Central memory CD8-positive, alpha-beta T cell (primary cell): Measurements from ENCODE around the gene PRDM16.

Experiments
- ATAC-seq: fragments of 150-1000 bp; cut with Tn5 transposase; replicated peaks from 2 replicates; pipeline ENCODE4 v1.10.0; 2022; ENCODE audit warnings: mild to moderate bottlenecking, moderate FRiP score, moderate number of reproducible peaks; ENCODE audit not compliant: poor library complexity, severe bottlenecking; ENCODE audit errors: extremely low read depth
- DNase-seq, 2 donors: peaks; one replicate each; pipeline ENCODE4 v3.0.0; 2021; ENCODE audit warnings: low spot score in 2 of 2
- H3K27ac Mint-ChIP-seq: one replicate; pipeline ENCODE4 v1.8.0; 2022; ENCODE audit warnings: low read depth, mild to moderate bottlenecking, moderate library complexity, mixed read lengths
- H3K27me3 Mint-ChIP-seq: one replicate; pipeline ENCODE4 v1.8.0; 2022; ENCODE audit warnings: mixed read lengths
- H3K36me3 Mint-ChIP-seq: one replicate; pipeline ENCODE4 v1.8.0; 2022; ENCODE audit warnings: mild to moderate bottlenecking, moderate library complexity, mixed read lengths; ENCODE audit not compliant: insufficient read depth
- H3K4me1 Mint-ChIP-seq: one replicate; pipeline ENCODE4 v1.8.0; 2022; ENCODE audit warnings: mixed read lengths
- H3K4me3 Mint-ChIP-seq: one replicate; pipeline ENCODE4 v1.8.0; 2022; ENCODE audit warnings: mild to moderate bottlenecking, moderate library complexity, mixed read lengths
- H3K9me3 Mint-ChIP-seq: one replicate; pipeline ENCODE4 v1.8.0; 2022; ENCODE audit warnings: mixed read lengths

PRDM16 gene

DNA sequence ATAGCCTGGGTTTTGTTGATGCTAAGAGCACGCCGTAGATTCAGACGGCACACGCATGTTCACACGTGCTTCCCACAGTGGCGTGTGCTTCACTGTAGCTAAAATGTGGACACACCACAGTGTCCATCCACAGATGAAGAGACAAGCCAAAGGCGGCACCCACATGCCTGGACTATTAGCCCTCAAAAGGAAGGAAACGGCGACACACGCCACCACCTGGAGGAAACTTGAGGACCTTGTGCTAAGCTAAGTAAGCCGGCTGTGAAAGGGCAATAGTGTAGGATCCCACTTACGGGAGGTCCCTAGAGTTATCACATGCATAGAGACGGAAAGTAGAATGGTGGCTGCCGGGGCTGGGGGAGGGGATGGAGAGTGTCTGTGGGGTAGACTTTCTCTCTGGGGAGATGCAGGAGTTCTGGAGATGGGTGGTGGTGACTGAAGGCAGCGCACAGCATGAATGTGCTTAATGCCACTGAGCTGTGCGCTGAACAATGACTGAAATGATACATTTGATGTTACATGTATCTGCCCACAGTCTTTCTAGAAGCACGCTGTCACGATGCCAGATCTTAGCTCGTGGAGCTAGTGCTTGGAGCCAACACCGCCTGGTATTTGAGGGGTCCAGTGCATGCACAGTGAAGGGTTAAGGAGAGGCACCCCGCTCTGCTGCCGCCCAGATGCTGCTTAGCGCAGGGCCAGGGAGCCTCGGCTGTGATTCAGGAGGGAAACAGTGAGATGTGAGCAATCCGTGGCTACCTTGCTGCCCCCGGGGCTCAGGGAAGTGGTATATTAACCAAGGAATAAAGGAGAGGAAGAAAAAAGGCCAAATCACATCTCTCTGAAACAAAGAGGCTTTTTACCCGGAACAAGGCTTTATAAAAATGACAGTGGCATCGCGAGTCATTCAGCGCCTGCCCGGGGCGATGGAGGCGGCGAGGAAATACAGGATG, 103.7 kb downstream of the PRDM16 start:
- Mint-ChIP-seq H3K4me1 (no peaks in the 10 kb centered on the region), H3K27ac (no peak overlapping the region), H3K4me3 (no peak overlapping the region), H3K27me3 (peaks cover 25% of the 10 kb centered on the region), H3K36me3 (peaks cover 2% of the 10 kb centered on the region), H3K9me3 (no peaks in the 10 kb centered on the region)
- DNase-seq (no peak), ATAC-seq (no peak)

DNA sequence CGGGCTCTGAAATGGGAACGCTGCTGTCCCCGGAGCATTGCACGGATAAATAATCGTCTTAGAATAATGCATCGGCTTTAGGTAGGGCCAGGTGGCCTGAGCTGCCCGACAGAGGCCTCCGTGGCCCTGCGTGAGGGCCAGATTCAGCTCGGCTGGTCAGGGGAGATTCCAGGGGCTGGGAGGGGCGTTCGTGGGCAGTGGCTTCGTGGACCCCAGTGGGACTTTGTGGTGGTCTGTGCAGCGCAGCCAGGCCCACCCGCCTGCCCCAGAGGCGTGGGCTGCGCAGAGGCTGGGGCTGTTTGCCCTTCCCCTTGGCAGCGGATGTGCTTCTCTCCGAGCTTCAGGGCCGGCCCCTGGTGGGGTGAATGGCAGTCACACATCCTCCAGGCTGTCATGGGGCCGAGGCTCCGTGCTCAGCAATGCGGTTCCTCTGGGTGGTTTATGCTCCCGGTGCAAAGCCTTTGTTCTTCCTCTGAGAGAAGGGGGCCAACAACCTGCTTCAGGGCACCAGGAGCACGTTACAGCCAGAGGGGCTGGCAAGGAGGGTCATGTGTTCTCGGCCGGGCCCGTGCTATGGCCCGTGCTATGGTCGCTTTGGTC, 104.5 kb downstream of the PRDM16 start:
- Mint-ChIP-seq H3K27ac (no peak overlapping the region), H3K4me3 (no peak overlapping the region), H3K36me3 (peaks cover 2% of the 10 kb centered on the region), H3K27me3 (peaks cover 25% of the 10 kb centered on the region), H3K4me1 (no peaks in the 10 kb centered on the region), H3K9me3 (no peaks in the 10 kb centered on the region)
- no peak for ATAC-seq
- DNase-seq, result no peak

DNA sequence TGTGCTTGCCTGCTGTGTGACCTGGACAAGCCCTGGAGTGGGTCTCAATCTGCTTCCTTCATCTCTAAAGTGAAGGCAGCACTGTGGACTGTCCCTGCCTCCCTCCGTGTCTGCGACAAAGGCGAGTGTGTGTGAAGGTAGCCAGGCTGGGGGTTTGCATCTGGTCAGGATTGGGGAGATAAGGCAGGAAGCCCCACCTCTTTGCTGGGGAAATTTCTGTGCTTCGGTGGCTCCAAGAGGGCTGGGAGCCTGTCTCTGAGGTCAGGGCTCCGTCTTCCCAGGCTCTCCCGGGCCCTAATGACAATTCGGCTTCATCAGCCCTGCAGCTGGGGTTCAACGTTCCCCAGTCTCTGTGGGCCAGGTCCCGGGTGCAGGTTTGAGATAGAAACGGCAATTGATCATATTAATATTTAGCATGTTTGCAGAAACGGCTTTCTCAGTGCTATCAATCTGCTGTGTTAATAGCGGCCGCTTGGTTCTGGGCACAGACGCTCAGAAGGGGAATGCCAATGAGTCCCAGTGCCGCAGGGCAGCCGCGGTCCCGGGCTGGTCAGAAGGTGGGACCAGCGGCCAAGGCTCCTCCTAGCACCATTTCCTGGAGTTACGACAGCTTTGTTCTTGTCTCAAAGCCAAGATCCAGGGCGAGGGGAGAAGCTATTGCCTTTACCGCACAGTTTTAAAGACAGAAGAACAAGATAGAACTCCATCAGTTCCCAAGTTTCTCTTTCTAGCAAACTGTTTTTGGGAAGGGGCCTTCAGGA, 105.7 kb downstream of the PRDM16 start:
- Mint-ChIP-seq H3K36me3 (peaks cover 2% of the 10 kb centered on the region), H3K9me3 (no peaks in the 10 kb centered on the region), H3K4me3 (no peak overlapping the region), H3K27ac (no peak overlapping the region), H3K4me1 (no peaks in the 10 kb centered on the region), H3K27me3 (peaks cover 25% of the 10 kb centered on the region)
- ATAC-seq (no peak), DNase-seq (no peak)

DNA sequence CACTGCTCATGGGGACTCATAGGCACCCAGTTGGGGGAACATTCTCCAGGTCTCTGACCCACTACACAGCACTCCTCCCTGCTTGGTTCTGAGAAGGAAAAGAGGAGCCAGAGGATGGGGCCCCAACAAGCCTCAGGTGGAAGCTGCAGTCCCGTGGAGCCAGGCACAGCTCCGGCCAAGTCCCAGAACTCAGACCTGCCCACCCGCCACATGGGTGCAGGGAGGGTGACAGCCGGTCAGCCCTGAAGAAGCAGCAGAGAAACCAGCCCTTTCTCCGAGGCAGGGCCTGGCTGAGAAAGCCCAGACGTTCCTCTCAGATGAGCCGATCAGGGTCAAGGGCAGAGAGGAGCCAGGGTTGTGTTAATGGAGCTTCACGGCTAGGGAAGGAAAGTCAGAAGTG, 106.5 kb downstream of the PRDM16 start:
- DNase-seq, result no peak
- Mint-ChIP-seq H3K4me1 (no peaks in the 10 kb centered on the region), H3K36me3 (peaks cover 2% of the 10 kb centered on the region), H3K27me3 (peaks cover 25% of the 10 kb centered on the region), H3K27ac (no peak overlapping the region), H3K9me3 (no peaks in the 10 kb centered on the region), H3K4me3 (no peak overlapping the region)
- ATAC-seq, result no peak

DNA sequence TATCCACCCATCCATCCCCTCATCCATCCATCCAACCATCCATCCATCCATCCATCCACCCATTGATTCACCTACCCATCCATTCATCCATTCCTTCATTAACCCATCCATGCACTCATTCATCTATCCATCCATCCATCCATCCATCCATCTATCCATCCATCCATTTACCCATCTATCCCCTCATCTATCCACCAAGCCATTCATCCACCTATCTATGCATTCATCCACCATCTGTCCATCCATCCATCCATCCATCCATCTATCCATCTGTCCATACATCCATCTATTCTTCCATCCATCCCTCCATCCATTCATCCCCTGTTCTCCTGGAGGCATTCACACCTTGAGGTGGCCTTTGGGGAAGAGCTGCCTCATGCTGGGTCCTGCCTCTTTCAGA, 107.0 kb downstream of the PRDM16 start:
- Mint-ChIP-seq H3K4me3 (no peak overlapping the region), H3K27me3 (peaks cover 22% of the 10 kb centered on the region), H3K4me1 (no peaks in the 10 kb centered on the region), H3K9me3 (no peaks in the 10 kb centered on the region), H3K36me3 (peaks cover 2% of the 10 kb centered on the region), H3K27ac (no peak overlapping the region)
- ATAC-seq (no peak), DNase-seq (no peak)

DNA sequence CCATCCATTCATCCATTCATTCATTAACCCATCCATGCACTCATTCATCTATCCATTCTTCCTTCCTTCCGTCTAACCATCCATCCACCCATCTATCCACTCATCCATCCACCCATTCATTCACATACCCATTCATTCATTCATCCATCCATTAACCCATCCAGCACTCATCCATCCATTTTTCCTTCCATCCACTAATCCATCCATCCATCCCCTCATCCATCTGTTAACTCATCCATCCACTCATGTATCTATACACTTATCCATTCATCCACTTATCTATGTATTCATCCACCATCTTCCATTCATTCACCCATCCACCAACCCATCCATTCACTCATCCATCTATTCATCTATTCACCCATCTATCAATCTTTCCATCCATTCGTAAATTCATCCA, 107.8 kb downstream of the PRDM16 start:
- no peak for DNase-seq
- ATAC-seq, result no peak
- Mint-ChIP-seq H3K9me3 (no peaks in the 10 kb centered on the region), H3K27me3 (peaks cover 15% of the 10 kb centered on the region), H3K36me3 (peaks cover 2% of the 10 kb centered on the region), H3K4me3 (no peak overlapping the region), H3K27ac (no peak overlapping the region), H3K4me1 (no peaks in the 10 kb centered on the region)

DNA sequence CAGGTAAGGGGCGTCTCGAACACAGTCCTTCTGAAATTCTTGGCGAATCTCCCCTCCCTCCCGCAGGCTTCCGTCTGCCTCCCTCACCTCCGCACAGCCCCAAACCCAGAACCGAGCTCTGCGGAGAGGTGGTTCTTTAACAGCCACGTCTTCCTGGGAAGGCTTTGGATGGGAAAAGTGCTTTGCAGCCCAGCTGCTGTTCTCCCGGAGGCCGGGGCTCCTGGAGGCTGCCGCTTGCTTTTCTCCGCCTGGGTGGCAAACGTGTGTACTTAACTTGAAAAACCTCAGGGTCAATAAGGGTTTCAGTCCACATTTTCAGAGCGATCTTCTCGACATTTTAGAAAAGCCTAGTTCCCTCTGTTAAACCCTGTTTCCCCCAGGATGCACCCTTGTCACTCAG, 109.3 kb downstream of the PRDM16 start:
- H3K4me3 Mint-ChIP-seq, result no peak overlapping the region
- ATAC-seq, result no peak
- no peaks in the 10 kb centered on the region for H3K36me3 Mint-ChIP-seq
- no peaks in the 10 kb centered on the region for H3K4me1 Mint-ChIP-seq
- no peak for DNase-seq
- peaks cover under 1% of the 10 kb centered on the region for H3K27me3 Mint-ChIP-seq
- H3K27ac Mint-ChIP-seq, result no peak overlapping the region
- H3K9me3 Mint-ChIP-seq, result no peaks in the 10 kb centered on the region

DNA sequence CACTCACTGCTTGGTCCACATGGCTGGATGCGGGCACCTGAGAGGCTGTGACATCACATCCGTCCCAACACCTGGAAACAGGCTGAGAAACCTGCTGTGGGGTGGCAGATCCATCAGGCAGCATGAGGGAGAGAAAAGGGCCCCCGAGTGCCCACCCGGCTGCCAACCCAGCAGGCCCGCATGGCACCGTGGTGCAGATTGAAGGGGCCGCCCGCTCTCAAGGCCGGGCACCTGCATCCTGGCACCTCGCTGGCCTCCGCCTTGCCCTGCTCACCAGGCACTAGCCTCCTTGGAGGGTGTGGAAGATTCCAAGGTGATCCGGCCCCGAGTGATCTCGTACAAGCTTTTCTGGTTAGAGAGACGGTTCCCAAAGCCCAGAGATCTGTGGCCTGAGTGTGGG, 110.5 kb downstream of the PRDM16 start:
- H3K36me3 Mint-ChIP-seq, result no peaks in the 10 kb centered on the region
- H3K4me3 Mint-ChIP-seq, result no peak overlapping the region
- no peaks in the 10 kb centered on the region for H3K27me3 Mint-ChIP-seq
- DNase-seq (no peak), ATAC-seq (no peak)
- no peaks in the 10 kb centered on the region for H3K9me3 Mint-ChIP-seq
- no peak overlapping the region for H3K27ac Mint-ChIP-seq
- H3K4me1 Mint-ChIP-seq, result no peaks in the 10 kb centered on the region

DNA sequence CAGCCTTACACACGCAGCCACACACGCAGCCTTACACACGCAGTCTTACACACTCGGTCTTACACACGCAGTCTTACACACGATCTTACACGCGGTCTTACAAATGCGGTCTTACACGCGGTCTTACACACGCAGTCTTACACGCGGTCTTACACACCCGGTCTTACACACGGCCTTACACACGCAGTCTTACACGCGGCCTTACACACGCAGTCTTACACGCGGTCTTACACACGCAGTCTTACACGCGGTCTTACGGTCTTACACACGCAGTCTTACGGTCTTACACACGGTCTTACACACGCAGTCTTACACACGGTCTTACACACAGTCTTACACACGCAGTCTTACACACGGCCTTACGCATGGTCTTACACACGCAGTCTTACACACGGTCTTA, 111.9 kb downstream of the PRDM16 start:
- H3K4me3 Mint-ChIP-seq, result no peak overlapping the region
- H3K36me3 Mint-ChIP-seq, result no peaks in the 10 kb centered on the region
- H3K9me3 Mint-ChIP-seq, result no peaks in the 10 kb centered on the region
- no peak overlapping the region for H3K27ac Mint-ChIP-seq
- H3K4me1 Mint-ChIP-seq, result no peaks in the 10 kb centered on the region
- H3K27me3 Mint-ChIP-seq, result peaks cover 10% of the 10 kb centered on the region
- DNase-seq (no peak), ATAC-seq (no peak)

DNA sequence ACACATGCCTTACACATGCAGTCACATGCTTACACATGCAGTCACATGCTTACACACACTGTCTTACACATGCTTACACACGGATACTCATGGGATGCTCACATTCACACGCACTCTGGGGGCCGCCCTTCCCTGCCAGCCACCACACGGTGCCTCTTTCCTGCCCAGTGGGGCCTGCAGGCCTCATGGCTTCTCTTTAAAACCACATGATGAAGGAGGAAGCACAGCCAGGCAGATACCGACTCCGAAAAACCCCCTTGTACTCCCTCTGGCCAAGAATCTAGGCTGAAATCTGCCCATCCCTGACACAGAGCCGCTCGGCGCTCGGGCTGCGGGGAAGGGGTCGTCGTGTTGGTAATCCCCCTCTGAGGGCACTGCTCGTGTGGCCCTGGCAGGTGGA, 113.0 kb downstream of the PRDM16 start:
- Mint-ChIP-seq H3K4me1 (no peaks in the 10 kb centered on the region), H3K36me3 (no peaks in the 10 kb centered on the region), H3K27ac (no peak overlapping the region), H3K9me3 (no peaks in the 10 kb centered on the region), H3K27me3 (peaks cover 10% of the 10 kb centered on the region), H3K4me3 (no peak overlapping the region)
- no peak for DNase-seq
- no peak for ATAC-seq

DNA sequence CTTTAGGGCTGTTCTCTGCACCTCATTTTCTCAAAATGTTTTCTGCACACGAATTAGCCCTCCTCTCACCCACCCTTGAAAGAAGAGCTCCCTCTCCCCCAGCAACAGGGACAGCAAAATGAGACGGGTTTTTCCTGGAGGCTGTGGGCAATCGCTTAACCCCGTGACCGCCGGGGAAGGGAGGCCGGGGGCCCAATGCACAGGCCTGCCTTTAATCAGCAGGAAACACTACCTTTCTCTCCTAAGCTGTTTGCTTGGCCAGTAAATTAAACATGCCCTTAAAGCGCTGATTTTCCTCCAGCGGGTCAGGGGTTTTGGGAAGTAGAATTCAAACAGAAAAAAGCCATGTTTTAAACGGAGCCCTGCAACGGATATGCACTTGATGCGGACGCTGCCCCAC, 114.4 kb downstream of the PRDM16 start:
- no peak overlapping the region for H3K27ac Mint-ChIP-seq
- ATAC-seq (no peak), DNase-seq (no peak)
- H3K27me3 Mint-ChIP-seq, result peaks cover 21% of the 10 kb centered on the region
- H3K4me1 Mint-ChIP-seq, result no peaks in the 10 kb centered on the region
- no peak overlapping the region for H3K4me3 Mint-ChIP-seq
- H3K9me3 Mint-ChIP-seq, result no peaks in the 10 kb centered on the region
- H3K36me3 Mint-ChIP-seq, result no peaks in the 10 kb centered on the region

DNA sequence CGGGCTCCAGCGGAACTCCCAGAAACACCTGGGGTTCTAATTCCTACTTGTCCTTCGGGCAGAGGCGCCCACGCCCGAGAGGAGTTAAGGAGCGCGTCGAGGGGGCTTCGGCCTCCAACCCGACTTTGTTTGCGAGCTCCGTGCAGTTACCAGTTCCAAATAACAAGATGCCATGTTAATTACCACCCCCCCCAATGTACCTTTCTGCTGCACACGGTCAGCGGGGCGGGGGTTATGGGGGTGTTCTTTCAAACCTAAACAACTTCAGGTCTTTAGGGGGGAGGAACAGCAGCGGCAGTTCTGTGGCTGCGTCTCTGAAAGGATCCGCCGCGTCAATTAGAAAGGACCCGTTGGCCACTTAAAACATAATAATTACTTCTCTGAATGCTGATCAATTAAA, 114.8 kb downstream of the PRDM16 start:
- Mint-ChIP-seq H3K36me3 (no peaks in the 10 kb centered on the region), H3K27ac (no peak overlapping the region)
- no peak for ATAC-seq

More for the DNA sequence above, 114.8 kb downstream of the PRDM16 start:
- Mint-ChIP-seq H3K9me3 (no peaks in the 10 kb centered on the region), H3K4me3 (no peak overlapping the region), H3K27me3 (peaks cover 25% of the 10 kb centered on the region), H3K4me1 (no peaks in the 10 kb centered on the region)
- no peak for DNase-seq
